Mesothelial cell of epicardium (in vitro differentiated cells): Measurements from ENCODE around the gene TUB. TPM values are rescaled to one million over a fixed set of nuclear protein-coding genes. Genes with fewer than 3 reads are reported as not detected.

Experiments used
- DNase-seq, 2 experiments: peaks; one replicate each; pipeline ENCODE4 v3.0.0; 2021; ENCODE audit warnings: low spot score in 2 of 2; ENCODE audit not compliant: unreplicated experiment in 2 of 2
- H3K27ac Mint-ChIP-seq: 2 replicates; pipeline ENCODE4 v1.8.0; 2021; ENCODE audit warnings: mixed read lengths
- H3K27me3 Mint-ChIP-seq: 2 replicates; pipeline ENCODE4 v1.8.0; 2021; ENCODE audit warnings: low read depth, mixed read lengths
- H3K36me3 Mint-ChIP-seq: 2 replicates; pipeline ENCODE4 v1.8.0; 2021; ENCODE audit warnings: mixed read lengths
- H3K4me1 Mint-ChIP-seq: 2 replicates; pipeline ENCODE4 v1.8.0; 2021; ENCODE audit warnings: mixed read lengths
- H3K4me3 Mint-ChIP-seq: 2 replicates; pipeline ENCODE4 v1.8.0; 2021; ENCODE audit warnings: mild to moderate bottlenecking, moderate library complexity, mixed read lengths
- H3K9me3 Mint-ChIP-seq: 2 replicates; pipeline ENCODE4 v1.8.0; 2021; ENCODE audit warnings: mixed read lengths
- CTCF ChIP-seq: fragments of 200-600 bp; sonication (generic); IDR thresholded peaks from one replicate; pipeline ENCODE4 v1.5.0; 2021; ENCODE audit warnings: antibody characterized with exemption; ENCODE audit not compliant: unreplicated experiment
- total RNA-seq: library from RNA; stranded (reverse); gene quantifications from 3 replicates; pipeline ENCODE4 v1.2.1, GENCODE V29; 2021

The TUB gene
- total RNA-seq, 1 donor from 2014 or later = 52.8 TPM

- H3K4me1 Mint-ChIP-seq = peaks cover 43% of the 10 kb centered on the region
- no peak for TF ChIP-seq CTCF
- no peaks in the 10 kb centered on the region for H3K9me3 Mint-ChIP-seq
- H3K36me3 Mint-ChIP-seq = no peaks in the 10 kb centered on the region
- no peak for DNase-seq
- H3K27ac Mint-ChIP-seq = peak overlapping the region; percentile 93
- no peak overlapping the region for H3K4me3 Mint-ChIP-seq
- H3K27me3 Mint-ChIP-seq = peaks cover 20% of the 10 kb centered on the region
These were observed 13.0 kb upstream of the TUB start for GRCh38 chr11:8067929-8068575.

- Mint-ChIP-seq H3K4me3 (peak overlapping the region; percentile 9), H3K27me3 (peaks cover 27% of the 10 kb centered on the region), H3K4me1 (peaks cover 40% of the 10 kb centered on the region), H3K27ac (peak overlapping the region; percentile 93), H3K36me3 (no peaks in the 10 kb centered on the region), H3K9me3 (no peaks in the 10 kb centered on the region)
- DNase-seq = peak in 1 of 2 experiments; percentile 63
- TF ChIP-seq CTCF = no peak
These were observed 12.3 kb upstream of the TUB start for GRCh38 chr11:8068605-8069221.

DNA sequence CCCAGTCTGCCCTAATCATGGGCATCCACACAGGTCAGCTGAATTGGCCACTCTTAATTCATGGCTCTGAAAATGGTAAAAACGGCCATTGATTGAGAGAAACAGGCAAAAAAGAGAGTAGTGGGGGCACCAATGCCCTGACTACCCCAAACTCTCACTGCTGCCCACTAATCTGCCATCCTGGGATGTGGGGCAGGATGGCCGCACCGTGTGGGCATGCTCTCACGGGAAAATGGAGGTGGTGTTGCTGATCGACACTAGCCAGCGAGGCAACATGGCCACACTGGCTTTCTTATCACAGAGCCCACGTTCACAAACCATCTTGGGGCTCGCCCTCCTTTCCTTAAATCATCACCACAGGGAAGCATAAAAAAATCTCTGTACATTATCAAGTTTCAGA is 11.2 kb upstream of the TUB start:
- TF ChIP-seq CTCF = no peak
- Mint-ChIP-seq H3K27ac (peak overlapping the region; percentile 93), H3K27me3 (peaks cover 32% of the 10 kb centered on the region), H3K36me3 (no peaks in the 10 kb centered on the region), H3K9me3 (no peaks in the 10 kb centered on the region), H3K4me3 (no peak overlapping the region), H3K4me1 (peaks cover 40% of the 10 kb centered on the region)
- DNase-seq = no peak

DNA sequence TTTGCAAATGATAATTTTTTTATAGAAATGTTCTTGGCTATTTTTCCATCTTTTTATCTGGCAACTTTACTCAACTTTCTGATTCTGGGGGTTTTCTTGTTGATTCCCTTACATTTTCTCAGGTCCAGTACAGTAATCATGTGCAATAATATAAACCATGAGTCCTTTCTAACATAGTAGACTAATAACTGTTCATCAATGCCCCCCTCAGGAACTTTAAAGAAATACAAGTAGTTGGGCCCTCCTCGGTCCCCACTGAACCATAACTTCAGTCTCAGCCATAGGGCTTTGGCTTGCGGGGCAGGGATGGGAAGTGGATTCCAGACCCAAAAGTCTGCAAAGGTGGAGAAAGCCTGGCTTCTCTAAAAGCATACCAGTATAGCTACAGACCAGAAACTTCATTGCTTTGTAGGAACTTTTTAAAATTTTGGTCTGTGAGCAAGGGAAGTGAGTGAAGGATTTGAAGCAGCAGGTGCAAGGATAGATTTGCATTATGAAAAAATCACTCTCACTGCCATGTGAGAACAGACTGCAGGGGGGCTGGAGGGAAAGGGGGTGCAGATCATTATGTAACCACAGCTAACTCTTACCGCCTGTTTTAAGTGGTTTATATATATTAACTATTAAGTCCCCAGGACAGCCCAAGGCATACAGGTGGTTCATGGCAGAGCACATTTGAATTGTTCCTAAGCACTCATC is 10.4 kb upstream of the TUB start:
- peaks cover 36% of the 10 kb centered on the region for H3K27me3 Mint-ChIP-seq

More for the DNA sequence above, 10.4 kb upstream of the TUB start:
- Mint-ChIP-seq H3K9me3 (no peaks in the 10 kb centered on the region), H3K27ac (peak overlapping the region; percentile 22), H3K4me1 (peaks cover 40% of the 10 kb centered on the region), H3K4me3 (no peak overlapping the region), H3K36me3 (no peaks in the 10 kb centered on the region)
- TF ChIP-seq CTCF = no peak
- no peak for DNase-seq
